HCT116 (cell line): Measurements from ENCODE around the gene WWTR1. TPM values are rescaled to one million over a fixed set of nuclear protein-coding genes. Genes with fewer than 3 reads are reported as not detected.

Experiments used
- ATAC-seq: fragments of 200-7000 bp; cut with Tn5 transposase; 2 replicates; pipeline ENCODE4 v1.9.1; 2020; ENCODE audit warnings: mild to moderate bottlenecking, moderate library complexity
- BruUV-seq: library from RNA; stranded (reverse); fragments of 400-500 nt; replicated peaks from 2 replicates; lab custom pipeline; 2021; lab: Mats Ljungman, UMichigan
- CTCF ChIA-PET: fragments of 300-600 bp; sonication (Branson Sonifier 250); formaldehyde crosslinking; loops from one replicate; lab custom pipeline; 2021; ENCODE audit warnings: antibody characterized with exemption; lab: Charles Lee
- POLR2A ChIA-PET: fragments of 300-600, 350-600 bp; sonication (Branson Sonifier 250); formaldehyde crosslinking; loops from one replicate; lab custom pipeline; 2021; ENCODE audit warnings: antibody characterized with exemption; lab: Charles Lee
- RAD21 ChIA-PET, 2 experiments: fragments of 300-600 bp; sonication (Branson Sonifier 250); formaldehyde crosslinking; loops; one replicate each; lab custom pipeline; 2023; ENCODE audit warnings: low total read pairs in 2 of 2; ENCODE audit not compliant: uncharacterized antibody in 2 of 2, unreplicated experiment in 2 of 2, low non-redundant PET in 1 of 2; lab: Charles Lee
- DNase-seq: peaks from one replicate; pipeline ENCODE4 v3.0.0-alpha.2; 2010; ENCODE audit warnings: low read depth, low spot score
- H2AFZ ChIP-seq: fragments of 200-600 bp; shearing (Covaris generic), sonication (generic); 2 replicates; pipeline ENCODE4 v1.6.1; 2017; ENCODE audit warnings: low read depth, mixed run types, mixed read lengths, antibody characterized with exemption, low read length; ENCODE audit not compliant: poor library complexity, severe bottlenecking
- H3K27ac ChIP-seq: 2 replicates; pipeline ENCODE4 v1.5.1; 2012; ENCODE audit warnings: low read depth, low read length
- H3K27me3 ChIP-seq: fragments of 200-600 bp; sonication (generic); 2 replicates; pipeline ENCODE4 v1.6.1; 2016; ENCODE audit warnings: mixed run types, low read length, mixed read lengths; ENCODE audit not compliant: insufficient read depth
- H3K36me3 ChIP-seq, 2 experiments: fragments of 200-500 bp in 1 of 2; fragments of 200-600 bp in 1 of 2; sonication (Bioruptor generic) in 1 of 2; sonication (generic) in 1 of 2; 2 replicates each; pipeline versions ENCODE4 v1.5.1 to v1.6.1; 2014 to 2016; ENCODE audit warnings: low read length in 2 of 2, inconsistent platforms in 1 of 2, mixed read lengths in 1 of 2, mixed run types in 1 of 2; ENCODE audit not compliant: insufficient read depth in 2 of 2, control insufficient read depth in 1 of 2
- H3K4me1 ChIP-seq, 2 experiments: fragments of 200-600 bp in 1 of 2; sonication (generic) in 1 of 2; 2 replicates each; pipeline versions ENCODE4 v1.5.1 to v1.6.1; 2012 to 2017; ENCODE audit warnings: low read length in 2 of 2, inconsistent platforms in 1 of 2, mild to moderate bottlenecking in 1 of 2, mixed read lengths in 1 of 2, mixed run types in 1 of 2, moderate library complexity in 1 of 2; ENCODE audit not compliant: insufficient read depth in 2 of 2, control insufficient read depth in 1 of 2
- H3K4me2 ChIP-seq: fragments of 200-600 bp; sonication (generic); 2 replicates; pipeline ENCODE4 v1.6.1; 2017; ENCODE audit warnings: mixed run types, low read length, mixed read lengths
- H3K4me3 ChIP-seq, 2 experiments: fragments of 200-600 bp in 1 of 2; sonication (generic) in 1 of 2; replicated peaks in 1 of 2; 2 replicates each; pipeline ENCODE4 v1.5.1; 2011 to 2016; ENCODE audit warnings: low read length in 2 of 2, control low read depth in 1 of 2, low read depth in 1 of 2, mild to moderate bottlenecking in 1 of 2, mixed read lengths in 1 of 2, mixed run types in 1 of 2
- H3K79me2 ChIP-seq: fragments of 200-600 bp; sonication (generic); 2 replicates; pipeline ENCODE4 v1.6.1; 2017; ENCODE audit warnings: mild to moderate bottlenecking, mixed run types, low read length, moderate library complexity, mixed read lengths; ENCODE audit not compliant: insufficient read depth
- H3K9ac ChIP-seq: fragments of 200-600 bp; sonication (generic); 2 replicates; pipeline ENCODE4 v1.6.1; 2016; ENCODE audit warnings: low read length, mixed read lengths
- H3K9me2 ChIP-seq: fragments of 200-600 bp; sonication (generic), shearing (Covaris generic); 2 replicates; pipeline ENCODE4 v1.6.1; 2017; ENCODE audit warnings: mixed run types, mild to moderate bottlenecking, moderate library complexity; ENCODE audit not compliant: insufficient read depth
- H3K9me3 ChIP-seq, 2 experiments: fragments of 200-500 bp in 1 of 2; fragments of 200-600 bp in 1 of 2; sonication (Bioruptor generic) in 1 of 2; sonication (generic) in 1 of 2; 2 replicates each; pipeline ENCODE4 v1.6.1; 2014 to 2017; ENCODE audit warnings: low read length in 2 of 2, mixed read lengths in 2 of 2, inconsistent platforms in 1 of 2, low read depth in 1 of 2, mild to moderate bottlenecking in 1 of 2, mixed run types in 1 of 2, moderate library complexity in 1 of 2; ENCODE audit not compliant: control insufficient read depth in 1 of 2, insufficient read depth in 1 of 2
- H4K20me1 ChIP-seq: fragments of 200-600 bp; sonication (generic), shearing (Covaris generic); 2 replicates; pipeline ENCODE4 v1.6.1; 2017; ENCODE audit warnings: mixed run types, mild to moderate bottlenecking, moderate library complexity; ENCODE audit not compliant: insufficient read depth
- ATF3 ChIP-seq: IDR thresholded peaks from 2 replicates; pipeline ENCODE4 v1.6.1; 2012
- CBX3 ChIP-seq: IDR thresholded peaks from 2 replicates; pipeline ENCODE4 v1.6.1; 2012; ENCODE audit warnings: low read depth
- CEBPB ChIP-seq: IDR thresholded peaks from 2 replicates; pipeline ENCODE4 v1.6.1; 2012; ENCODE audit warnings: low read depth
- POLR2AphosphoS5 ChIP-seq: IDR thresholded peaks from 2 replicates; pipeline ENCODE4 v1.6.1; 2011; ENCODE audit warnings: mild to moderate bottlenecking, low read depth, low read length, moderate library complexity
- RAD21 ChIP-seq: IDR thresholded peaks from 2 replicates; pipeline ENCODE4 v1.6.1; 2012; ENCODE audit warnings: low read depth, mild to moderate bottlenecking
- SP1 ChIP-seq: IDR thresholded peaks from 2 replicates; pipeline ENCODE4 v1.6.1; 2012; ENCODE audit warnings: low read depth
- YY1 ChIP-seq: IDR thresholded peaks from 2 replicates; pipeline ENCODE4 v1.6.1; 2011; ENCODE audit warnings: low read length, low read depth, moderate library complexity, mild to moderate bottlenecking; ENCODE audit not compliant: insufficient replicate concordance; ENCODE audit errors: extremely low read depth
- ZBTB33 ChIP-seq: IDR thresholded peaks from 2 replicates; pipeline ENCODE4 v1.6.1; 2011; ENCODE audit warnings: mild to moderate bottlenecking, low read length, moderate library complexity; ENCODE audit not compliant: insufficient replicate concordance; ENCODE audit errors: extremely low read depth
- intact Hi-C: fragments of 100-400 bp; cut with micrococcal nuclease; formaldehyde crosslinking; loops from 2 replicates; pipeline ENCODE4 v1.10.0; 2022
- total RNA-seq: library from RNA; stranded (reverse); gene quantifications from one replicate; pipeline ENCODE4 v1.2.1, GENCODE V29; 2021; ENCODE audit not compliant: unreplicated experiment

The WWTR1 gene
- total RNA-seq, 1 experiment from 2014 or later = 46.9 TPM

GRCh38 chr3:149497966-149498670 is 159.7 kb downstream of the WWTR1 start:
- ATAC-seq (no peak), DNase-seq (no peak)
- H2AFZ ChIP-seq = no peak overlapping the region
- ChIA-PET CTCF (interaction anchor here (1.5 kb wide), 1 partner anchor 9 kb away, joined by 5 read pairs; no protein-coding TSS in a partner anchor), RAD21 (no interaction called here), POLR2A (no interaction called here)
- H3K4me1 ChIP-seq = peaks cover 0 to 9% of the 10 kb centered on the region in 2 experiments; a peak in 1 of 4 replicates
- no peak overlapping the region for H3K9ac ChIP-seq
- no peaks in the 10 kb centered on the region for H3K9me3 ChIP-seq
- no peaks in the 10 kb centered on the region for H3K36me3 ChIP-seq
- H3K79me2 ChIP-seq = no peaks in the 10 kb centered on the region
- no peaks in the 10 kb centered on the region for H3K27me3 ChIP-seq
- BruUV-seq = no TSS peak
- no peak overlapping the region for H3K27ac ChIP-seq
- no peaks in the 10 kb centered on the region for H3K9me2 ChIP-seq
- no peak overlapping the region for H3K4me2 ChIP-seq
- no peak overlapping the region for H3K4me3 ChIP-seq
- TF ChIP-seq ATF3 (no peak), CBX3 (no peak), YY1 (no peak), CEBPB (no peak)
- intact Hi-C loops = loop anchor here (10.0 kb wide), 2 partner anchors 467 to 727 kb away; no protein-coding TSS in a partner anchor
- no peaks in the 10 kb centered on the region for H4K20me1 ChIP-seq

- Histone ChIP-seq H2AFZ (no peak overlapping the region), H4K20me1 (no peaks in the 10 kb centered on the region), H3K9me2 (no peaks in the 10 kb centered on the region), H3K9me3 (no peaks in the 10 kb centered on the region), H3K4me1 (peaks cover 0 to 9% of the 10 kb centered on the region in 2 experiments; a peak in 1 of 4 replicates), H3K36me3 (no peaks in the 10 kb centered on the region), H3K27ac (no peak overlapping the region), H3K9ac (no peak overlapping the region), H3K27me3 (no peaks in the 10 kb centered on the region), H3K4me2 (no peak overlapping the region), H3K4me3 (no peak overlapping the region), H3K79me2 (no peaks in the 10 kb centered on the region)
- ChIA-PET CTCF (no interaction called here), RAD21 (no interaction called here), POLR2A (no interaction called here)
- intact Hi-C loops = loop anchor here (10.0 kb wide), 2 partner anchors 468 to 728 kb away; no protein-coding TSS in a partner anchor
- no peak for ATAC-seq
- TF ChIP-seq ZBTB33 = no peak
- no peak for TF ChIP-seq RAD21
- TF ChIP-seq POLR2AphosphoS5 = no peak
- no peak for TF ChIP-seq SP1
- no TSS peak for BruUV-seq
- no peak for DNase-seq
Observed at GRCh38 chr3:149496891-149497290, 160.9 kb downstream of the WWTR1 start.
